OCI-LY1 (cell line): ENCODE measurements around the gene WRNIP1.

Source experiments
- EZH2 ChIP-seq: fragments of 200-600 bp; sonication (generic), shearing (Covaris generic); IDR thresholded peaks from 2 replicates; pipeline ENCODE4 v1.8.0; 2017; ENCODE audit warnings: borderline replicate concordance, mixed run types, mild to moderate bottlenecking, antibody characterized with exemption, low read length, moderate library complexity, mixed read lengths
- TF ChIP-seq, protein P1 (sequence below): fragments of 200-600 bp; sonication (generic), shearing (Covaris generic); IDR thresholded peaks from 2 replicates; pipeline ENCODE4 v1.5.1; 2017; ENCODE audit warnings: mild to moderate bottlenecking, antibody characterized with exemption, low read length, moderate library complexity, mixed read lengths

GRCh38 chr6:2810092-2810671, 45.0 kb downstream of the WRNIP1 start:
- no peak for TF ChIP-seq EZH2
- TF ChIP-seq, protein P1, sequence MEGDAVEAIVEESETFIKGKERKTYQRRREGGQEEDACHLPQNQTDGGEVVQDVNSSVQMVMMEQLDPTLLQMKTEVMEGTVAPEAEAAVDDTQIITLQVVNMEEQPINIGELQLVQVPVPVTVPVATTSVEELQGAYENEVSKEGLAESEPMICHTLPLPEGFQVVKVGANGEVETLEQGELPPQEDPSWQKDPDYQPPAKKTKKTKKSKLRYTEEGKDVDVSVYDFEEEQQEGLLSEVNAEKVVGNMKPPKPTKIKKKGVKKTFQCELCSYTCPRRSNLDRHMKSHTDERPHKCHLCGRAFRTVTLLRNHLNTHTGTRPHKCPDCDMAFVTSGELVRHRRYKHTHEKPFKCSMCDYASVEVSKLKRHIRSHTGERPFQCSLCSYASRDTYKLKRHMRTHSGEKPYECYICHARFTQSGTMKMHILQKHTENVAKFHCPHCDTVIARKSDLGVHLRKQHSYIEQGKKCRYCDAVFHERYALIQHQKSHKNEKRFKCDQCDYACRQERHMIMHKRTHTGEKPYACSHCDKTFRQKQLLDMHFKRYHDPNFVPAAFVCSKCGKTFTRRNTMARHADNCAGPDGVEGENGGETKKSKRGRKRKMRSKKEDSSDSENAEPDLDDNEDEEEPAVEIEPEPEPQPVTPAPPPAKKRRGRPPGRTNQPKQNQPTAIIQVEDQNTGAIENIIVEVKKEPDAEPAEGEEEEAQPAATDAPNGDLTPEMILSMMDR = no peak
